LNCaP clone FGC (cell line): ENCODE measurements around the gene POLA2.
A peak's percentile ranks its signal among the peaks of the same experiment; 100 is the strongest.

ENCODE experiments used
- DNase-seq: peaks from one replicate; pipeline ENCODE4 v3.0.0-alpha.2; 2011; ENCODE audit warnings: low read depth
- H3K4me3 ChIP-seq: 2 replicates; pipeline ENCODE4 v1.5.1; 2011; ENCODE audit warnings: mild to moderate bottlenecking, low read depth, low read length, control low read depth
- TF ChIP-seq, protein P1 (sequence below): IDR thresholded peaks from 2 replicates; pipeline ENCODE4 v1.5.1; 2012; ENCODE audit warnings: mild to moderate bottlenecking; ENCODE audit not compliant: control insufficient read depth, insufficient read depth; ENCODE audit errors: extremely low read depth

POLA2 gene

DNA sequence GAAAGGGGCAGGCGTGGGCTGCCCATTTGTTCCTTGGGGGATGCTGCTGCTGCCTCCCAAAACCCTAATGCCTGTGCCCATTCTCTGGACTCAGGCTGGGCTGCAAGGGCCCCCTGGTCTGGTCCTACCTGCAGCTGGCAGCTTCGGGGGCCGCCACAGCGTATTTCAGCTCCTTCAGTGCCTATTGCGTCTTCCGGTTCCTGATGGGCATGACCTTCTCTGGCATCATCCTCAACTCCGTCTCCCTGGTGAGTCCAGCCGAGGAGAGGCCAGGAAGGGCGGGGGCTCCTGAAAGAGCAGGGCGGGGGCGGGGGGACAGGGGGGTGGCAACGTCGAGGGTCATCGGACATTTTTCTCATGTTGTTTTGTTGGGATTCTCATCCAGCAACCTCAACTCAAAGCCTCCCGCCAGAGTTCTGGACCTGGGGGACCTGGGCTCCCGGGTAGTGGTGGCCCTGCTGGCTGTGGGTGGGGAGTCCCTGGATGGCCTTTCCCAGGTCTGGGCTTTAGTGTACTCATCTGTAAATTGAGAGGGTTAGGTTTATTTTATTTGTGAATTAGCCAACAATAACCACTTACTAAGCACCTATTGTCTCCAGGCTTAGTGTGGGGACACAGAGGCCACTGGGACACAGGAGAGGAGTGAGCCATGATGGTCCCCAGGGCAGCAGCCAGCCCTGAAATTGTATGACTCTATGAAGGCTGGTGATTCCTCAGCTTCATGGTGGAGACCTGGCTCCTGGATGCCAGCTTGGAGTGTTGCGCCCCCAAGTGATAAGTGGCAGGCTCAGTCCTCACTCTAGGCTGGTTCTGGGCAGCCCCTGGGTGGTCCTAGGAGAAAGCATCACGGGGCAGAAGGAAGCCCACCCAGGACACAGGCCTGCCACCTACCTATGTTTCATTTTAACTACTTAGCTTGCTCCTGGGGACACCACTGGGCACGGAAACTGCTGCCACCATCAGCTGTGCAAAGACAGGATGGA is 44.0 kb upstream of the POLA2 start:
- TF ChIP-seq, protein P1, sequence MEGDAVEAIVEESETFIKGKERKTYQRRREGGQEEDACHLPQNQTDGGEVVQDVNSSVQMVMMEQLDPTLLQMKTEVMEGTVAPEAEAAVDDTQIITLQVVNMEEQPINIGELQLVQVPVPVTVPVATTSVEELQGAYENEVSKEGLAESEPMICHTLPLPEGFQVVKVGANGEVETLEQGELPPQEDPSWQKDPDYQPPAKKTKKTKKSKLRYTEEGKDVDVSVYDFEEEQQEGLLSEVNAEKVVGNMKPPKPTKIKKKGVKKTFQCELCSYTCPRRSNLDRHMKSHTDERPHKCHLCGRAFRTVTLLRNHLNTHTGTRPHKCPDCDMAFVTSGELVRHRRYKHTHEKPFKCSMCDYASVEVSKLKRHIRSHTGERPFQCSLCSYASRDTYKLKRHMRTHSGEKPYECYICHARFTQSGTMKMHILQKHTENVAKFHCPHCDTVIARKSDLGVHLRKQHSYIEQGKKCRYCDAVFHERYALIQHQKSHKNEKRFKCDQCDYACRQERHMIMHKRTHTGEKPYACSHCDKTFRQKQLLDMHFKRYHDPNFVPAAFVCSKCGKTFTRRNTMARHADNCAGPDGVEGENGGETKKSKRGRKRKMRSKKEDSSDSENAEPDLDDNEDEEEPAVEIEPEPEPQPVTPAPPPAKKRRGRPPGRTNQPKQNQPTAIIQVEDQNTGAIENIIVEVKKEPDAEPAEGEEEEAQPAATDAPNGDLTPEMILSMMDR: no peak
- no peak for DNase-seq
- H3K4me3 ChIP-seq: no peak overlapping the region

DNA sequence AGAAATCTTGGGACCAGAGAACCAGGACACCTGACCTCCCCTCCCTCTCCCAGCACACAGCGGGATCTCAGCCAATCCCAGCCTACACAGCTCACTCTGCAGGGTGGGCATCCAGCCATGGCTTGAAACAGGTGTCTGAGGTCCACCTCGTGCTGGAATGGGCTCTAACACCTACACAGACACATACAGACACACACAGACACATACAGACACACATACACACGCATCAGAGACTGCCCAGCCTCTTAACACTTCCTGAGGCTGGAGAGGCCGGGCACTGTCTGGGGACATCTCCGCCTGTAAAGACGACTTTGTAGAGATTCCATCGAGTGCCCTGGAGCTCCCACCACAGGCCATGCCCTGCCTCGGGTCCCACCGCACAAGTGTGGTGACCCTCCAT is 43.3 kb upstream of the POLA2 start:
- H3K4me3 ChIP-seq: no peak overlapping the region
- TF ChIP-seq, protein P1: no peak
- DNase-seq: no peak

DNA sequence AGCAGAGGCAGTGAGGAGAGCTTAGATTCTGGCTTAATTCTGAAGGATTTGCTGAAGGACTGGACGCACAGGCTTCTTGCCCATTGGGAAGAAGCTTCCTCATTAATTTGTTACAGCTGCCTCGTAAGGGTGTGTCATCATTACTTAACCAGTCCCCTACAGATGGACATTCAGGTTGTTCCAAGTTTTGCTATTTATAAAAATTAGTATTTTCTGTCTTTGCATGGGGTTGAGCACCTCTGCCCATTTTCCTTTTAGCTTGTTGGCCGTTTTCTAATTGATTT is 41.9 kb upstream of the POLA2 start:
- TF ChIP-seq, protein P1: no peak
- no peak overlapping the region for H3K4me3 ChIP-seq
- peak; percentile 11 for DNase-seq

DNA sequence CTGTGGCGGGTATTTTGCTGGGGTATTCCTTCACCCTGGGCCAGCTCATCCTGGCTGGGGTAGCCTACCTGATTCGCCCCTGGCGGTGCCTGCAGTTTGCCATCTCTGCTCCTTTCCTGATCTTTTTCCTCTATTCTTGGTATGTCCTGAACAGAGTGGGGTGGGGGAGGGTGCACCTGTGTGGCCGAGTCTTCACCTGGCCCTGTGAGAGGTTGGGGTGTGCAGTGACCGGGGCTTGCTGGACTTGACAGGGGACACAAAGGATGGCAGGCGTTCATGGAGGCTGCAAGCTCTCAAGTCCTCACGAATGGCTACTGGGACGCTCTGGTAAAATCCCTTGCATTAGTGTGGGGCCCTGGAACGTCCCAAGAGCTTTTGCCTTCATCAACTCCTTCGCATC is 40.7 kb upstream of the POLA2 start:
- H3K4me3 ChIP-seq: no peak overlapping the region
- TF ChIP-seq, protein P1: no peak
- DNase-seq: no peak

DNA sequence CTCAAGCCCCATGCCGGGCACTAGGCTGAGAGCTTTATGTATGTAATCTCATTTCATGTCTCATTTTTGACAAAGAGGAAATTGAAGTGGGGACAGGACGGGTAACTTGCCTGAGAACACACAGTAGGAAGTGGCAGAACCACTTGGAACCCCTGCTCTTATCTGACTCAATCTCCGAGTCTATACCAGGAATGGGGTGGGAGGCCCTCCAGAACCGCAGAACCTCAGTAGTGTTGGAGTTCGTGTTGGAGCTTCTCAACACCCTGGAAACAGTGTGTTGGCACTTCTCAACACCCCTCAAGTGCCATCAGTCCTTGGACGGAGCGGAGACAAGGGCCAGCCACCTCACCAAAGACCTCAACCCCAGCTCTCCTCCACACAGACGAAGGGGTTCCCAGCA is 38.8 kb upstream of the POLA2 start:
- no peak overlapping the region for H3K4me3 ChIP-seq
- TF ChIP-seq, protein P1: no peak
- no peak for DNase-seq

DNA sequence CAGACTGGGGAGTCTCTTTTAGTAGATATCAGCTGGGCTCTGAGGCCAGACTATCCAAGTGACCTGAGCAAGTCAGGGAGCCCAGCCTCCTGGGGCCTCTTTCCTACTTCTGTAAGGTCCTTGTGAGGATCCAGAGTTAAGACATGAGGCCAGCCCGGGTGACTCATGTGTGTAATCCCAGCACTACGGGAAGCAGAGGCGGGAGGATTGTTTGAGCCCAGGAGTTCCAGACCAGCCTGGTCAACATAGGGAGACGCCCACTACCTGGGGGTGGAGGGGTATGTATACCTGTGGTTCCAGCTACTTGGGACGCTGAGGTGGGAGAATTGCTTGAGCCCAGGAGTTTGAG is 36.9 kb upstream of the POLA2 start:
- H3K4me3 ChIP-seq: no peak overlapping the region
- no peak for DNase-seq
- TF ChIP-seq, protein P1: no peak

DNA sequence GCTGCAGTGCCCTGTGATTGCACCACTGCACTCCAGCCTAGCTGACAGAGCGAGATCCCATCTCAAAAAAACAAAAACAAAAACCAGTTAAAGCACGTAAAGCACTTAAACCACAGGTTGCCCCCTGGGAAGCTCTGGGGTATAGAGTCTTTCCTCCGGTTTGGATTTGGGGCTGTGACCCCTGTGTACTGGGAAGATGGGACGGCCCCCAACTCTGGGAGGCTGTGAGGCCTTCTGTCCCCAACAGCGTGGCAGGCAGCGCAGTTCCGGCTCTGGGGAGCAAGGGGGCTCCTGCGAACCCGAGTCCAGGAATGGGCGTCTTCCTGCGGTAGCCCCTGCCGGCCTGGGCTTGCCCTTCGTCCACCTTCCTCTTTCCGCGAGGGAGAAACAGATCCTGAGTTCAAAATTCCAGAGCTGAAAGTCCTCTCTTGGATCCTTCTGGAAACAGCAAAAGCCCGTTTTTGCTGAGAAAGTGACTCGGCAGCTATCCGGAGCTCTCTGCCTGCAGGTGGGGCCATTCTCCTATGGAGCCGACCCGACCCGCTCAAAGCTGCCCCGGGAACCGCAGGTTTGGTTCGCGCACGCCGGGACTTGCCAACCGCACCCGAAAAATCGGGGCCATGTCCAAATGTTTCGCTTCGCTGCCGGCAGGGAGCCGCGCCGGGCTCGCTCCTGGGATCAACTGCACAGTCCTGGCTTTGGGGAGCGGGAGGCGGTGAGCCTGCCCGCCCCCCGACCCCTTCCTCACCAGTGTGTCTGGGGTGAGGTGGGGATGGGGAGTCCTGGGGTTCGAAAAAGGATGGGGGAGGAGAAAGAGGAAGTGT is 36.3 kb upstream of the POLA2 start:
- no peak overlapping the region; the same call in 1 of the 2 replicates for H3K4me3 ChIP-seq
- TF ChIP-seq, protein P1: peak; percentile 39
- DNase-seq: no peak
